Natural killer cell (primary cell): ENCODE data around the gene PDE8B. TPM values are rescaled to one million over a fixed set of nuclear protein-coding genes. Genes with fewer than 3 reads are reported as not detected.

ENCODE experiments used
- ATAC-seq, 3 donors: fragments of 150-1000 bp in 2 of 3; fragments of 200-7000 bp in 1 of 3; cut with Tn5 transposase; 1 replicate in 1 of 3; 2 replicates in 2 of 3; pipeline ENCODE4 v1.10.0; 2021; ENCODE audit warnings: mild to moderate bottlenecking in 2 of 3, moderate library complexity in 2 of 3
- DNase-seq, 2 donors: peaks; one replicate each; pipeline versions ENCODE4 v3.0.0 to v3.0.0-alpha.2; 2013 to 2021; ENCODE audit warnings: mixed read lengths in 1 of 2
- H3K27ac ChIP-seq: one replicate; pipeline ENCODE4 v1.5.1; 2013; ENCODE audit warnings: mild to moderate bottlenecking, low read length
- H3K27me3 ChIP-seq: one replicate; pipeline ENCODE4 v1.6.1; 2013; ENCODE audit warnings: low read length; ENCODE audit not compliant: control insufficient read depth, insufficient read depth
- H3K36me3 ChIP-seq: one replicate; pipeline ENCODE4 v1.6.1; 2013; ENCODE audit warnings: low read length; ENCODE audit not compliant: control insufficient read depth, insufficient read depth
- H3K4me1 ChIP-seq: one replicate; pipeline ENCODE4 v1.6.1; 2013; ENCODE audit warnings: low read length; ENCODE audit not compliant: control insufficient read depth, insufficient read depth
- H3K4me3 ChIP-seq: one replicate; pipeline ENCODE4 v1.5.1; 2013; ENCODE audit warnings: low read length
- H3K9me3 ChIP-seq: one replicate; pipeline ENCODE4 v1.6.1; 2013; ENCODE audit warnings: low read length; ENCODE audit not compliant: control insufficient read depth, insufficient read depth
- H3K27ac Mint-ChIP-seq, 2 donors: one replicate each; pipeline ENCODE4 v1.8.0; 2022; ENCODE audit warnings: mild to moderate bottlenecking in 2 of 2, mixed read lengths in 2 of 2, moderate library complexity in 1 of 2
- H3K27me3 Mint-ChIP-seq, 2 donors: one replicate each; pipeline ENCODE4 v1.8.0; 2022; ENCODE audit warnings: low read depth in 2 of 2, mixed read lengths in 2 of 2
- H3K36me3 Mint-ChIP-seq: one replicate; pipeline ENCODE4 v1.8.0; 2022; ENCODE audit warnings: mixed read lengths
- H3K4me1 Mint-ChIP-seq, 2 donors: one replicate each; pipeline ENCODE4 v1.8.0; 2022; ENCODE audit warnings: mixed read lengths in 2 of 2
- H3K4me3 Mint-ChIP-seq: one replicate; pipeline ENCODE4 v1.8.0; 2022; ENCODE audit warnings: mild to moderate bottlenecking, moderate library complexity, mixed read lengths
- H3K9me3 Mint-ChIP-seq, 2 donors: one replicate each; pipeline ENCODE4 v1.8.0; 2022; ENCODE audit warnings: mixed read lengths in 2 of 2
- CTCF ChIP-seq: fragments of 200-600 bp; IDR thresholded peaks from one replicate; pipeline ENCODE4 v1.8.0; 2022; ENCODE audit warnings: antibody characterized with exemption
- WGBS: methylation state at CpG from one replicate; pipeline ENCODE4 v1.1.7; 2013; ENCODE audit warnings: missing lambda C conversion rate; ENCODE audit not compliant: insufficient coverage; 5-methylcytosine and 5-hydroxymethylcytosine counted together
- intact Hi-C: fragments of 100-400 bp; cut with micrococcal nuclease; formaldehyde crosslinking; loops from one replicate; pipeline ENCODE4 v1.14.2; 2022
- total RNA-seq, 4 donors: library from RNA; stranded (reverse); fragments of 120-200 nt in 1 of 4; gene quantifications; one replicate each; pipeline versions ENCODE4 v1.2.3 to v1.2.4, GENCODE V29; 2013 to 2022

The PDE8B gene
- total RNA-seq, 3 donors from 2014 or later (not counting 1 experiment from before 2014, with no cell fraction given), result 0.23 to 0.82 TPM; not detected in 1

GRCh38 chr5:77337246-77337645 is 126.8 kb downstream of the PDE8B start:
- Mint-ChIP-seq H3K27me3 (peaks cover 2 to 9% of the 10 kb centered on the region in 2 donors), H3K27ac (no peak overlapping the region), H3K4me1 (no peaks in the 10 kb centered on the region), H3K9me3 (no peaks in the 10 kb centered on the region), H3K4me3 (no peak overlapping the region), H3K36me3 (no peaks in the 10 kb centered on the region)
- H3K4me1 ChIP-seq, result no peaks in the 10 kb centered on the region
- no peak overlapping the region for H3K27ac ChIP-seq
- DNase-seq, result no peak
- ATAC-seq, result no peak
- no peak overlapping the region for H3K4me3 ChIP-seq
- no peaks in the 10 kb centered on the region for H3K27me3 ChIP-seq
- no peak for TF ChIP-seq CTCF
- H3K36me3 ChIP-seq, result no peaks in the 10 kb centered on the region
- 88% methylated on average over 2 of the region's 3 CpGs for WGBS
- H3K9me3 ChIP-seq, result no peaks in the 10 kb centered on the region
- intact Hi-C loops, result no loop called here

- no peaks in the 10 kb centered on the region for H3K4me1 Mint-ChIP-seq
- H3K36me3 ChIP-seq, result no peaks in the 10 kb centered on the region
- H3K27ac ChIP-seq, result no peak overlapping the region
- intact Hi-C loops, result no loop called here
- ATAC-seq (no peak), DNase-seq (no peak)
- H3K36me3 Mint-ChIP-seq, result no peaks in the 10 kb centered on the region
- H3K9me3 Mint-ChIP-seq, result no peaks in the 10 kb centered on the region
- H3K4me3 ChIP-seq, result no peak overlapping the region
- peaks cover 2 to 9% of the 10 kb centered on the region in 2 donors for H3K27me3 Mint-ChIP-seq
- H3K9me3 ChIP-seq, result no peaks in the 10 kb centered on the region
- no peak overlapping the region for H3K4me3 Mint-ChIP-seq
- TF ChIP-seq CTCF, result no peak
- H3K27ac Mint-ChIP-seq, result no peak overlapping the region
- H3K4me1 ChIP-seq, result no peaks in the 10 kb centered on the region
- WGBS, result 97% methylated on average over 3 of the region's 4 CpGs
- H3K27me3 ChIP-seq, result no peaks in the 10 kb centered on the region
Measured at GRCh38 chr5:77337686-77338085, 127.2 kb downstream of the PDE8B start.

DNA sequence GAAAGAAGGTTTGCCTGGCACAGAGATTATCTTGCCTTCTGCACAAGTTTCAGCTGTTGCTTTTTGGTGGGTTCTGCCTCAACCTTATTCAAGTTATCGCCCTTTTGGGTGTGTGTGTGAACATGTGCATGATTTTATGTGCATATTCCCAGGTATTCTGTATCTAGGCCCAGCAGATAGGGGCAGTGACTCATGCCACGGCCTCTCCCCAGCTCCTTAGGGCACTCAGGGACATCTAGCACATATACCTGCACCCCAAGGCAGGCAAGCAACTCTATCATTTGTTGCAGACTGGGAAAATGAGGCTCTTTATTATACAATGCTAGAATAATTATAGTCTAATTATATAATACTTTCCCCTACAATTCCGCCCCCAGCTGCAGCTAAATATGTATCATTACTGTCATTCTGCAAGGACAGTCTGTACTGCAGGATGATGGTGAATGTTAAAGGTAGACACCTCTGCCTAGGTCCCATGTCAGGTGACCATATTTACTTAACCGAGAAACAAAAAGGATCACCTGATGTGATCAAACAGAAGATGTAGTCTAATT is 128.9 kb downstream of the PDE8B start:
- 84% methylated on average over 2 of the region's 4 CpGs for WGBS
- no peak for TF ChIP-seq CTCF
- ATAC-seq, result no peak
- no peak overlapping the region for H3K27ac ChIP-seq
- H3K4me1 ChIP-seq, result no peaks in the 10 kb centered on the region
- no peak overlapping the region for H3K4me3 ChIP-seq
- Mint-ChIP-seq H3K4me1 (no peaks in the 10 kb centered on the region), H3K36me3 (no peaks in the 10 kb centered on the region), H3K9me3 (no peaks in the 10 kb centered on the region), H3K27ac (no peak overlapping the region), H3K27me3 (no peaks in the 10 kb centered on the region), H3K4me3 (no peak overlapping the region)
- H3K9me3 ChIP-seq, result no peaks in the 10 kb centered on the region
- no peaks in the 10 kb centered on the region for H3K27me3 ChIP-seq
- no peak for DNase-seq
- no peaks in the 10 kb centered on the region for H3K36me3 ChIP-seq
- intact Hi-C loops, result no loop called here

DNA sequence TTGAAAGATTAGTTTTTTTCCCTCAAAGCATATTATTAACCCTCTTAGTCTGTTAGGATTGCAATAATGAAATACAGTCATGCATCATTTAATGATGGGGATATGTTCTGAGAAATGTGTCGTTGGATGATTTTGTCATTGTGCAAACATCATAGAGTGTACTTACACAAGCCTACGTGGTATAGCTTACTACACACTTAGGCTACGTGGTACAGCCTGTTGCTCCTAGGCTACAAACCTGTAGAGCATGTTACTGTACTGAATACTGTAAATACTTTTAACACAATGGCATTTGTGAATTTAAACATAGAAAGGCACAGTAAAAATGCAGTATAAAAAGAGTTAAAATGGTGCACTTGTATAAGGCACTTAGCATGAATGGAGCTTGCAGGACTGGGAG is 132.7 kb downstream of the PDE8B start:
- Mint-ChIP-seq H3K27me3 (peaks cover 0 to 10% of the 10 kb centered on the region in 2 donors), H3K4me3 (no peak overlapping the region), H3K4me1 (no peaks in the 10 kb centered on the region), H3K27ac (no peak overlapping the region), H3K36me3 (no peaks in the 10 kb centered on the region), H3K9me3 (no peaks in the 10 kb centered on the region)
- DNase-seq (no peak), ATAC-seq (no peak)
- Histone ChIP-seq H3K9me3 (no peaks in the 10 kb centered on the region), H3K27me3 (no peaks in the 10 kb centered on the region), H3K27ac (no peak overlapping the region), H3K4me1 (no peaks in the 10 kb centered on the region), H3K36me3 (no peaks in the 10 kb centered on the region), H3K4me3 (no peak overlapping the region)
- intact Hi-C loops, result no loop called here
- WGBS, result 84% methylated on average over 3 of the region's 3 CpGs
- TF ChIP-seq CTCF, result no peak
